Measurements from ENCODE around the gene IGFBPL1.

The IGFBPL1 gene

GRCh38 chr9:38440516-38440915 is 16.3 kb upstream of the IGFBPL1 start:
- no peaks in the 10 kb centered on the region for H3K4me1 ChIP-seq
- no peak for DNase-seq

GRCh38 chr9:38439916-38440301 is 15.7 kb upstream of the IGFBPL1 start:
- intact Hi-C loops (cut with DNase I; ENCODE audit: low total_unique reads), result no loop called here
- no peak overlapping the region for H3K4me3 ChIP-seq
- no peak for TF ChIP-seq CTCF (IDR thresholded peaks at IDR 0.05)
- H3K9me3 ChIP-seq, result no peaks in the 10 kb centered on the region
- H3K27me3 ChIP-seq, result no peaks in the 10 kb centered on the region
- no peak overlapping the region for H3K27ac ChIP-seq
- H3K4me1 ChIP-seq, result no peaks in the 10 kb centered on the region
- DNase-seq, result no peak
- H3K36me3 ChIP-seq, result no peaks in the 10 kb centered on the region

More at GRCh38 chr9:38440516-38440915, 16.3 kb upstream of the IGFBPL1 start:
- Histone ChIP-seq H3K36me3 (no peaks in the 10 kb centered on the region), H3K27me3 (no peaks in the 10 kb centered on the region), H3K4me3 (no peak overlapping the region), H3K9me3 (no peaks in the 10 kb centered on the region), H3K27ac (no peak overlapping the region)
- intact Hi-C loops (cut with DNase I; ENCODE audit: low total_unique reads), result no loop called here
- no peak for TF ChIP-seq CTCF (IDR thresholded peaks at IDR 0.05)

GRCh38 chr9:38439291-38439915 is 15.1 kb upstream of the IGFBPL1 start:
- Histone ChIP-seq H3K27me3 (no peaks in the 10 kb centered on the region), H3K4me1 (no peaks in the 10 kb centered on the region), H3K27ac (no peak overlapping the region), H3K36me3 (no peaks in the 10 kb centered on the region), H3K9me3 (no peaks in the 10 kb centered on the region), H3K4me3 (no peak overlapping the region)
- TF ChIP-seq CTCF (IDR thresholded peaks at IDR 0.05), result no peak
- intact Hi-C loops (cut with DNase I; ENCODE audit: low total_unique reads), result no loop called here
- no peak for DNase-seq

GRCh38 chr9:38437193-38437823 is 13.1 kb upstream of the IGFBPL1 start:
- no peak for DNase-seq
- H3K4me1 ChIP-seq, result no peaks in the 10 kb centered on the region
- no peak for TF ChIP-seq CTCF (IDR thresholded peaks at IDR 0.05)
- no peaks in the 10 kb centered on the region for H3K9me3 ChIP-seq
- intact Hi-C loops (cut with DNase I; ENCODE audit: low total_unique reads), result no loop called here
- H3K36me3 ChIP-seq, result no peaks in the 10 kb centered on the region
- H3K27ac ChIP-seq, result no peak overlapping the region
- no peak overlapping the region for H3K4me3 ChIP-seq
- no peaks in the 10 kb centered on the region for H3K27me3 ChIP-seq

GRCh38 chr9:38436708-38437107 is 12.5 kb upstream of the IGFBPL1 start:
- H3K27me3 ChIP-seq, result no peaks in the 10 kb centered on the region
- intact Hi-C loops (cut with DNase I; ENCODE audit: low total_unique reads), result no loop called here
- no peaks in the 10 kb centered on the region for H3K9me3 ChIP-seq
- H3K4me3 ChIP-seq, result no peak overlapping the region
- no peak for TF ChIP-seq CTCF (IDR thresholded peaks at IDR 0.05)
- no peaks in the 10 kb centered on the region for H3K4me1 ChIP-seq
- H3K36me3 ChIP-seq, result no peaks in the 10 kb centered on the region
- H3K27ac ChIP-seq, result no peak overlapping the region
- no peak for DNase-seq
